NCI-H1694 treated with DMSO at 0.1 percent for 48 hours (cell line): Measurements from ENCODE around the gene TSPAN11.
"Not testable (repeated sequence)": the region's sequence is repeated elsewhere in the genome, so short reads cannot be mapped to it uniquely, and the experiment has no call there.

ENCODE experiments used
- DNase-seq: peaks from one replicate; lab custom pipeline; 2025; lab: John Stamatoyannopoulos, UW

TSPAN11 gene

DNA sequence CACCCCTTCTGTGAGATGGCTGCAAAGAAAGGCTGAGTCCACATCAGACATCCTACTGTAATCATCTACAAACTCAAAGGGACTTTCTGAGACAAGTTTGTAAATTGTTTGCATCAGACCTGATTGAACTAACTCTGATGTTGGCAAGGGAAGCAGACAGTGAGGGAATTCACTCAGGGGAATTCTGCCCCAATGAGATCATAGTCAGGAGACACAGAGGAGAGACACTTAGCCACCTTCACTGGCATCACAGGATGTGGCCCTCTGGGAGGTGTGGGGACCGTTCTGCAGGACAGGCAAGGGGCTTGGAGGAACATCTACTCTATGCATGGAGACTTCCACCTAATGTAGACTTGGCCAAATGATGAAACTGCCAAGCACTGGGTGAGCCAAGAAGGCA is 76.5 kb downstream of the TSPAN11 start:
- no peak for DNase-seq

DNA sequence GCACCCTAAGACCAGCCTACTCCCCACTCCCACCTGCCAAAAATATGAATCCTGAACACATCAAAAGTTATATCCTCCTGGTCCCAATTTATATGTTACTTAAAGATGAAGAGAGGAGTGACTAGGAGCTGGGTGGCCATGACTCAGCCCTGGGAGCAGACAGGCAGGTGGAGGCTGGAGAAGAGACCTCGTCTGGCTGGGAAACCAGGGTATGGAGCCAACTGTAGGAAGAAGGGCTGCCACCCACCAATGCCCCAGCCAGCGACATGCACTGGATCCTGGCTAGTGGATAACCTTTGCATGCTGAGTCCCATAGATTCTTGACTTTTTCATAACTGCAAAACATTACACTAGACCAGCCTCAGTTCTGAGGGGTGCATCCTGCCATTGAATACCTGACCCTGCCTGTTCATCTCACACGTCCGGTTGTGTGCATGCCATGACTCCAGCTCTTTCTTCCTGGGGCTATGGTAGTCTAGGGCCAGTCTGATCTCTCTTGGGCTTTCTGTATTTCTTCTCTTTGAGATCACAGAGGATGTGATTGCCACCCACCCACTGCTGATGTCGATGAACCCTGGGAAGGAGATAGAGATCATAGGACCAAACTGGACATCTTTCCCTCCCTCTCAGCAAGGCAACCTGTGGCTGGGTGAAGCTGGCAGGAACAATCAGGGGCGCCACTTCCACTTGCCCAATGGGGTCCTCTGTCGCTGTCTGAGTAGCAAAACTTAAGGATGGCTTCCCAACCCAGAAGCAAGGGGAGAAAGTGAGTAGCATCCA is 77.5 kb downstream of the TSPAN11 start:
- no peak for DNase-seq

GRCh38 chr12:31004666-31005065 is 78.1 kb downstream of the TSPAN11 start:
- DNase-seq, result no peak

DNA sequence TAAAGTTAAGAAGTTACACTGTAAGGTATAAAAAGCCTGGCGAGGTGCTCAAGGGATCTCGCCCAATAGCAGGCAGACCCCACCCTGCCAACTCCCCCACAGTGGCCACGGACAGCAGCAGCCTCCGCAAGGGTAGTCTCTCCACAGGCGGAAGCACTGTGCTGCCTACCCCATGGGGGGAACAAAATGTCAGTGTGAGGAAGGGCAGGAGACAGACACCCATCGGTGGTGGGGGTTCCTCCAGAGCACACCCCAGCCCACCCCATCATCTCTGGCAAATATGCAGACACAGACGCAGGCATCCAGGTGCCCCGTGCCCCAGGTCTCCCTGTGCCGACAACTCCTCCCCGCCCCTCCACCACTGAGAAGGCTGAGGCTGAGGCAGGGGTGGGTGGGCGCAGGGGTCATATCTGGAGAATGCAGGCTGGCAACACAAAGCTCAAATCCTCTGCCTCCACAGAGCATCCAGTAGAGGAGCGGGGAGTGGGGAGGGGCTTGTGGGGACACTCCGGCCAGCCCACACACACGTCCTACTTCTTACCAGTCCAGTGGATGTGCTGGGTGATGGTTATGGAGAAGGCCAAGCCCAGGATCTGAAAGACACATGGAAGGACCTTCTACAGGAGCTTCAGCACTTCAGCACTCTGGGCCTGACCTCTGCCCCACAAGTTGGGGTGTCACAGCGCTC is 78.9 kb downstream of the TSPAN11 start:
- no peak for DNase-seq

DNA sequence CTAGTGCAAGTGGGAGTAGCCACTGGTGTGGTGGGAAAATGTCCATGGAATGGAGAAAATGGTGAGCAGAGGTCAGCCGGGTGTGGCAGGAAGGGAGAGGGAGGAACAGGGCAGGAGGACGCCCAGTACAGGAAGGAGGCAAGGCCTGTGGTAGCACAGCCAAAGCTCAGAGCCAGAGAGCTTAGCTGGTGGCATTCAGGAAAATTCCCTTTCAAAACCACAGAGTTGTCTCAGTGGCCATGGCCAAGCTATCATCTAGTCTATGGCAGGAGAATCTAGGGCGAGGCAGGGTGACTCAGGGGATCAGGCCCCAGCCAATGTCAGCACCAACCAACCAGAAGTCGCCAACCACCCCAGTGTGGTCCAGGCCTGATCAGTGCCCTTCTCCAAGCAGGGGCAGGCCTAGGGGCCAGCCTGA is 79.4 kb downstream of the TSPAN11 start:
- no peak for DNase-seq

- DNase-seq, result no peak
Observed at GRCh38 chr12:31006416-31007152, 80.0 kb downstream of the TSPAN11 start.

- no peak for DNase-seq
Observed at GRCh38 chr12:31007153-31007495, 80.6 kb downstream of the TSPAN11 start.

DNA sequence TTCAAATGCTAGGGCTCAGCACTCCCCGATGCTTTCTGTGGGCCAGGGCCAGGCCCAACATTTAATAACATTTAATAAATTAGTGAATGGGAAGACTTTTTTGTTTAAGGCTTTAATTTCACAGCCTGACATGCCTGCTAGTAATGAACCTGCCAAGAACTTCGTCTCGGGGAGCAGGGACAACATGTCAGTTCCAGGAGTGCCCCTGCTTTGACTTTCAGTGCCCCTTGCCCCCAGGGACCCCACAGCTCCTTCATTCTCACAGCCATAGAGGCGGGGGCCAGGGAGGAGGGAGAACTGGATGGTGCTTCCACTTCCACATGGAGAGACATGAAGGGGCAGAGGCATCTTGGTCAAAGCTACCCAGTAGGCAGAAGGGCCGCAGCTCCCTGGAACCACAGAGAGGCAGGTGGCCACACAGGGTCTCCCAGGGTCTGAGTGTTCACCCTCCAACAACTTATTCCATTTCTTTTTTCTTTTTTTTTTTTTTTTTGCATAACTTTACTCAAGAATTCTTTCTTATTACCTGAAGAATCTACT is 81.2 kb downstream of the TSPAN11 start:
- no peak for DNase-seq

DNA sequence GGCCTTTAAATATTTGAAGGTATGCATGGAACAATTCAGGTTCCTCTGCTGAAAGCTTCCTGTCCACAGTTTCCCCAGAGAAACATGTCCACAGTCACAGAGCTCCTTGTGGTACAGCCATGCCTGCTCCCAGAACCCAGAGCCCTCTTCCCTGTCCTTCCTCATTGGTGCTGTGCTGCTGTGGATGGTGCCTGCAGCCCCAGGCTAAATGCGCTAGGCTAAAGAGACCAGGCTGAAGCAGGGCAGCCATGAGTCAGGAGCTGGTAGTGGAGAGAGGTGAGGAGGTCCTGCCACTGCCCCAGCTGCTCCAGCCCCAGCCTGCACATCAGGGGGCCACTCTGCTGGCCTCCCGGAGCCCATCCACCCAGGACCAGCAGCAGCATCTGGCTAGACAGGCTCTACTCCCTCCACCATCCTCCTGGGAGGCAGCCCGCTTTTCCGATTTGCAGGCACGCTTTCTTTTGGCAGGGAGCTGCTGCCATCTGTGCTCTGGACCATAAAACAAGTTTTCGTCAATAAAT is 81.8 kb downstream of the TSPAN11 start:
- DNase-seq, result peak; percentile 88

DNA sequence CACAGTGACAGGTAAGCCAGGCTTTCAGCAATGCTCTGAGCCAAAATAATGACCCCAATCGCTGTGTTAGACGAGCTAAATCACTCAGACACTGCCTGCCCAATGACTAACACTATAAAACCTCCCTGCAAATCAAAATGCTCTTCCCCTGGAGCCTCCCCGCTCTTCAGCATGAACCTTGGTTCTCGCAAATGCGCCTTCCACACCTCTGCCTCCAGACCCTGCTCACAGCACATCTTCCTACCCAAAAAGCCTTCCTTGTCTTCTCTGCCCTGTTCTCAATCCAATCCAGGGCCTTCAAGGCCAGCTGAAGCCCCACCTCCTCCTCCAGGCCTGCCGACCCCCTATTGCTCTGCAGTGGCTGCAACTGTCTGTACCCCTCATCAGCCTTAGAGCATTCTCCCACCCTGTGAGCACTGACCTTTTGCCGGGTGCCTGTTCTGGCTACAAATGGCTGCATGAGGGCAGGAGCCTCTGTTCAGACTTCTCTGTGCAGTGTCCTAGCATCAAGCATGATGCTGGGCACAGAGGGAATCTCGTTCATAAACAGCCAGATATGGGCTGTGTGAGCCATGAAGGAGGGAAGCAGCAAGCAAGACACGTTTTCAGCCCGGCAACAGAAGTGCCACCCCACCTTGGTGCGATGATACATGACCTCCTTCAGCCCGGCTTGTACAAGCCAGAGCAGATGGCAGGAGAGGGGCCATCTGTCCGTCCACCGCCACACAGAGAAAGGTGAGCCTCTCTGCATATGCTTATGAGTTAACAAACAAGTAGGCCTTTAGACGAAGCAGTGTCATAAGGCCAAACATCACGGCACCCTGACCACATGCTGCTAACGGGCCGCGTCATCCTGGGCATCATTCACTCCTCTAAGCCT is 82.7 kb downstream of the TSPAN11 start:
- peak; percentile 39 for DNase-seq

DNA sequence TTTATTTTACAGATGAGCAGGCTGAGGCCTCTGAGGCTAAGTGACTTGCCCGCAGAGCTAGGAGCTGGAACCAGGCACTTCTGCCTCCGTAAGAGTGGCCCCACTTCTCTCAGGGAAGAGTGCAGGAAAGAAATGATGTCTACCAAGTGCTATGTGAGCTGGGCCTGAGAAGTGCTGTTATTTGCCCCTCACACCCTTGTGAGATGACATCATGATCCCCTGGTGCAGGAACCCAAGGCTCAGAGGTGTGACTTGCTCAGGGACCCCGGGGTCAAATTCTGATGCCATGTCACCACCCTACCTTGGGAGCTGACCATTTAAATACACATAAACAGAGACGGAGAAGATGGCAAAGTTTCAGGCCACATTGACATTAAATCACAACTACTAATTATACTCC is 83.4 kb downstream of the TSPAN11 start:
- DNase-seq, result no peak

DNA sequence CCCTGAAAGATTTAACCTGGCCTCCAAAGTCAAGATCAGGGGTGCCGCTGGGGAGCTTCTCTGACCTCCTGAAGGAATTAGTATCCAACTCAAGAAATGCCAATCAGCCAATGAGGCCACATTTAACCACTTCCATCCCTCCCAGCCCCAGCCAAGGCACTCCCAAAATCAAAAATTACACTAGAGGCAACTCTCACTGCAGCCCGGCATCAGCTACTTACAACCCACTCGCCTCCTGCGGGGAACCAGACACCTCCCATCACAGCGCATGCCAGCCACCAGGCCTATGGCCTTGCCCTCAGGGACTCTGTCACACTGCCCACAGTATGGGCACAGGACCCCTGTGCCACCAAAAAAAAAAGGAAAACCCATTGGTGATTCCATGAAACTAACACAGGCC is 84.8 kb downstream of the TSPAN11 start:
- no peak for DNase-seq

DNA sequence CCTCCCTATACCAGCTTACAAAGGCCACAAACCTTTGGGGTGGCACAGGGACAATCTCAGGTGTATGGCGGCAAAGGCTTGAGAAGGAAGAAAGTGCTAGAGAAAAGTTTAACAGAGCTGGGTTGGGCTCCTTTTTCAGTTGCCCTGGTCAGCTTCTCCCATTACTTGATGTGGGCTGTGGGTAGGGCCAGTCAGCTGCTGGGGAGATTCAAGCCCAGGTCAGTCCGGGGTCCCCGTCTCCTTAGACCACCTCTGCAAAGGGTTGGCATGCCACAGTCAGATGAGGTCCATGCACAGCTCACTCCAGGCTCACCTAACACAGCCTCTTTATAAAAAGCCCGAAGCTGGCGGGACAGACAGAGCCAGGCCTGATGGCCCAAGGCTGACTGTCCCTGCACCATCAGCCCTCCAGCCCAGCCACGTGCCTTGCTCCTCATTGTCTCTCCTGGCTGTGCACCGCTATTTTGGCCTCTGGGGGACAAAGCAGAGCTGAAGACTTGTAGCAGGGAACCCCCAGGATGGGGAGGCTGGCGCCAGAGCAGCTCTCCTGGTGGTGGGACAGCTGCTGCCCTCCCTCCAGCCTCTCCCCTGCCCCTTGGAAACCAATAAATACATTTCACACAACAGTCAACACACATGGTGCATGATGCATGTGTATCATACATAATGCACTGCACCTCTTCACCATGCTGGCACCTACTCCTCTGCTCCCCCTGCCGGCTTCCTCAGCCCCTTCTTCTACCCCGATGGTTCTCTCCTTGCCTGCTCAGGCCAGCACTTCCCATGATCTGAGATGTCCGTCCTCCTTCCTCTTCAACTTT is 85.4 kb downstream of the TSPAN11 start:
- no peak for DNase-seq

- DNase-seq, result not testable (repeated sequence)
Observed at GRCh38 chr12:31012567-31012891, 86.0 kb downstream of the TSPAN11 start.

DNA sequence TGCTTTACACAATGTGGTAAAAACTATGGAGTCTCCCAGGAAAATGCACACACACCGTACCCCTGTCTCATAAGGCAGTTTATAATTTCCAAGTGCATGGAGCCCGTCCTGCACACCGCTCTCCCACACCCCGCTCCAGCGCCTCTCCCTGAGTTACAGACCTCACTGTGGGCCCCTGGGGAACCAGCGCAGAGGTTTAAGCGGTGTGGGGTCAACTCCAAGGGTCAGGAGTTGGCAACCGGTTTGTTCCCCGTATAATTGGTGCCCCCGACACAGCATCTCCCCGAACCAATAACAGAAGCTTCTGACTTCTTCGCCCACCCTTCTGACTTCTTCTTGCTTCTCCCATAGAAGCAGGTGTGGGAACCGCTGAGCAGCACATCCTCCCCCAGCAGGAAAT is 88.7 kb downstream of the TSPAN11 start:
- no peak for DNase-seq

DNA sequence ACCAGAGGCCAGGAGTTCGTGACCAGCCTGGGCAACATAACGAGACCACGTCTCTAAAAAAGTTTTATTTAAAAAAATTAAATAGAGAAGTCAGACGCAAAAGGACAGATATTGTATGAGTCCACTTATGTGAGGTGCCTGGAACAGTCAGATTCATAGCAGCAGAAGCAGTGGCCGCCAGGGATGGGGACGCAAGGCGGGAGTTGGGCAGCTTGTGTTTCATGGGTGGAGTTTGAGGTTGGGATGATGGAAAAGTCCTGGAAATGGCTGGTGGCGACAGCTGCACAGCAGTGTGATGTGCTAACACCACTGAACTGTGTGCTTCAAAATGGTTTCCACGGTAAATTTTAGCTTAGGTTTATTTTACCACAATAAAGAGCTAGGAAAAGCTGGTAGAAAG is 89.5 kb downstream of the TSPAN11 start:
- DNase-seq, result no peak

- DNase-seq, result no peak
Observed at GRCh38 chr12:31017535-31017934, 91.0 kb downstream of the TSPAN11 start.

DNA sequence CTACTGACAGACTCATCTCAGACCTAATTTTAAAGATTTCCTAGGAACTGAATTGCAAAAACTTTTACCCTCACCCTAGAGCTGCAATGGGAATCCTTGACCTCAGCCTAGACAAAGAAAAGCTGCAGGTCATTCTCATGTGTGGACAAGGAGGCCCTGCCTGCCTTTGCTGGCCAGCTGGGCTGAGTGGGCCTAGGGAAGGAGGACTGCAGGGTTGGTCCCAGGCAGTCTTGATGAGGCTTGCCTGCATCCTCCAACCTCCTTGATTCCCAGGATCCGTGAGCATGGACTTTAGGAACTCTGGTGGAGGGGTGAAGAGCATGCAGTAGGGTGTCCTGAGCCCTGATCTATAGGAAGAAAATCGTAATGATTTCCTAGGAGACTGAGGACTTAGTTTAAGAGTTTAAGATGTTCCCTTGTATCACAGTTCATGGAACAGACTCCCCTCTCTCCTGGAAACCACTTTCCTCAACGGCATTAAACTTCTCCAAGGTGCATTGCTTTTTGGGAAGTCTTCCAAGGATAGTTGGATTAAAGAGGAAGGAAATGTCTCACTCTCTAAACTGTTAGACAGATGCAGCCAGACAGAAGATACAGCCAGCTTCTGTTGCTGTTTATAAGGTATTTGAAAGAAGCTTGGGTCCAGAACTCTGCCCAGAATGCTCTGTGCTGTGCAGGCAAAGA is 91.7 kb downstream of the TSPAN11 start:
- no peak for DNase-seq

GRCh38 chr12:31018790-31019505 is 92.4 kb downstream of the TSPAN11 start:
- DNase-seq, result no peak

DNA sequence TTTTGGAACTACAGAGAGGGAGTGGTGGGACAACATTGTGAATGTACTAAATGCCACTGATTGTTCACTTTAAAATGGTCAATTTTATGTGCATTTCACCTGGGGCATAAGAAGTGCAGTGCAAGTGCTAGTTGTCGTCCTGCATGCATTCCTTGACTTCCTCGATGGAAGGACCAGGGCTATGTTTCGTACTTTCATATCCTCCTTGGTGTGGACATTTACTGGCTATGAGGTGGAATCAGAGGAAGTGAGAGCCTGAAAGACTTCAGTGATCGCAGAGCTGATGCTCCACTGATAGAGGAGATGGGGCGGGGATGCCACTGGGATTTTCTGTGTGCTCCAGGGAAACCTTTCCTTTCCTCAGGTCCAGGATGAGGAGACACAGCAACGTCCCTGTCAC is 93.0 kb downstream of the TSPAN11 start:
- DNase-seq, result no peak
